B cell (primary cell): ENCODE data around the gene TNFRSF17.

Experiments used
- EZH2 ChIP-seq: IDR thresholded peaks from 2 replicates; pipeline ENCODE4 v1.6.1; 2012; ENCODE audit warnings: borderline replicate concordance, low read depth, mild to moderate bottlenecking, moderate library complexity, low read length; ENCODE audit not compliant: insufficient read depth, poor library complexity, severe bottlenecking
- TF ChIP-seq, protein P1 (sequence below): fragments of 200-600 bp; IDR thresholded peaks from one replicate; pipeline ENCODE4 v1.8.0; 2022; ENCODE audit warnings: antibody characterized with exemption, mild to moderate bottlenecking

DNA sequence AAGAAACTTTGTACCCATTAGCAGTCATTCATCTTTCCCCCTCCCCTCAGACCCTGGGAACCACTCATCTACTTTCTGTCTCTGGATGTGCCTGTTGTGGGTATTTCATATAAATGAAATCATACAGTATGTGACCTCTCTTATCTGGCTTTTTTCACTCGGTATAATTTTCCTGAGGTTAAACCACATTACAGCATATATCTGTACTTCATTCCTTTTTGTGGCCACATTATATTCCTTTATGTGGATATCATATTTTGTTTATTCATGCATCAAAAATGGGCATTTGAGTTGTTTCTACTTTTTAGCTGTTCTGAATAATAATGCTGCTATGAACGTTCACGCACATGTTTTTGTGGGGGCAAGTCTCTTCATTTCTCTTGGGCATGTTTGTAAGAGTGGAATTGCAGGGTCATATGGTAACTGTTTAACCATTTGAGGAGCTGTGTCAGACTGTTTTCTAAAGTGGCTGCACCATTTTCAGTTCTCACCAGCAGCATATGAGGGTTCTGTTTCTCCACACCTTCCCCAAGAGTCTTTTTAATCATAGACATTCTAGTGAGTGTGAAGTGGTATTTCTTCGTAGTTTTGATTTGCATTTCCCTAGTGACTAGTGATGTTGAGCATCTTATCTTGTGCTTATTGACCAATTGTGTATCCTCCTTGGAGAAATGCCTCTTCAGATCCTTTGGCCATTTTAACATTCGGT, 15.3 kb downstream of the TNFRSF17 start:
- TF ChIP-seq, protein P1, sequence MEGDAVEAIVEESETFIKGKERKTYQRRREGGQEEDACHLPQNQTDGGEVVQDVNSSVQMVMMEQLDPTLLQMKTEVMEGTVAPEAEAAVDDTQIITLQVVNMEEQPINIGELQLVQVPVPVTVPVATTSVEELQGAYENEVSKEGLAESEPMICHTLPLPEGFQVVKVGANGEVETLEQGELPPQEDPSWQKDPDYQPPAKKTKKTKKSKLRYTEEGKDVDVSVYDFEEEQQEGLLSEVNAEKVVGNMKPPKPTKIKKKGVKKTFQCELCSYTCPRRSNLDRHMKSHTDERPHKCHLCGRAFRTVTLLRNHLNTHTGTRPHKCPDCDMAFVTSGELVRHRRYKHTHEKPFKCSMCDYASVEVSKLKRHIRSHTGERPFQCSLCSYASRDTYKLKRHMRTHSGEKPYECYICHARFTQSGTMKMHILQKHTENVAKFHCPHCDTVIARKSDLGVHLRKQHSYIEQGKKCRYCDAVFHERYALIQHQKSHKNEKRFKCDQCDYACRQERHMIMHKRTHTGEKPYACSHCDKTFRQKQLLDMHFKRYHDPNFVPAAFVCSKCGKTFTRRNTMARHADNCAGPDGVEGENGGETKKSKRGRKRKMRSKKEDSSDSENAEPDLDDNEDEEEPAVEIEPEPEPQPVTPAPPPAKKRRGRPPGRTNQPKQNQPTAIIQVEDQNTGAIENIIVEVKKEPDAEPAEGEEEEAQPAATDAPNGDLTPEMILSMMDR, result no peak
- TF ChIP-seq EZH2, result no peak
